COLO668 (cell line): ENCODE data around the gene NEK7.
A peak's percentile ranks its signal among the peaks of the same experiment; 100 is the strongest.
"Not testable (repeated sequence)": the region's sequence is repeated elsewhere in the genome, so short reads cannot be mapped to it uniquely, and the experiment has no call there.

Experiments used
- DNase-seq: peaks from one replicate; lab custom pipeline; 2025; ENCODE audit not compliant: unreplicated experiment; lab: John Stamatoyannopoulos, UW

The NEK7 gene

GRCh38 chr1:198169672-198170071 lies 12.9 kb downstream of the NEK7 start:
- no peak for DNase-seq

GRCh38 chr1:198171667-198172540 lies 15.1 kb downstream of the NEK7 start:
- DNase-seq: no peak

DNA sequence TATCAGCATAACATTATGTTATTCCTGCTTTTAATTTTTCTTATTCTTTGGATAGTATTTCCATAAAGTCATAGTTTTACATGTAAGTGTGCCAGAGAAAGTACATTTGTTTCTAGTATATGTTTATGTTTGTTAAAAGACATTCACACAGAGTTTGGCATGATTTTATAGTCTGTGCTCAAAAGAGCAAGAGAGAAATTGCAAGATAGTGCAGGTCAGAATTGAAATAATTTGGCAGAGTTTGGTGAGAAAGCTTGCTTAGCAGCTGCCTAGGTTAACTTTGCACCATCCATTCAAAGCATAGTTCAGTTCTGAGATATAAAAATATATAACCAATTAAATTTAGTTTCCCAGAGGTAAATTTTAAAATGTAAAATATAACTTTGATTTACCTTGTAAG lies 17.0 kb downstream of the NEK7 start:
- DNase-seq: no peak

- DNase-seq: no peak
Observed at GRCh38 chr1:198174297-198174696, 17.5 kb downstream of the NEK7 start.

- DNase-seq: no peak
Observed at GRCh38 chr1:198175423-198176170, 18.8 kb downstream of the NEK7 start.

GRCh38 chr1:198176179-198176578 lies 19.4 kb downstream of the NEK7 start:
- no peak for DNase-seq

GRCh38 chr1:198177546-198177945 lies 20.7 kb downstream of the NEK7 start:
- DNase-seq: no peak

GRCh38 chr1:198178615-198179014 lies 21.8 kb downstream of the NEK7 start:
- DNase-seq: no peak

- no peak for DNase-seq
Observed at GRCh38 chr1:198179556-198179981, 22.8 kb downstream of the NEK7 start.

DNA sequence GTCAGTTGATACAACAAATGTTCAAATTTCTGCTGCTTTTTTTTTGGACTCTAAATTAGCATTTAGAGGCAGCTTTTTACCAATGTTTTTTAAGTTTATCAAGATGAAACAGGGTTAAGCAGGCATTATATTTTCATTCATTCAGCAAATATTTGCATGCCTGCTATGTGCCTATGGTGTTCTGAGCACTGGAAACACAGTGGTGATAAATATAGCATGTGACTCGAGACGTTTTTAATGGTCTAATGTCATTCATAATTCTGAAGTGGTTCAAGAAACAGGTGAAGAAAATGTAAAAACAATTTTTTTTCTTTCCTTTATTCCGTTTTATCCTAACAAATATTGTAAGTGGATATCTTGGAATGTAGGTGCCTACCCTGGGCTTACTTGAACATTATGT lies 26.8 kb downstream of the NEK7 start:
- no peak for DNase-seq

- DNase-seq: no peak
Observed at GRCh38 chr1:198184516-198184915, 27.7 kb downstream of the NEK7 start.

DNA sequence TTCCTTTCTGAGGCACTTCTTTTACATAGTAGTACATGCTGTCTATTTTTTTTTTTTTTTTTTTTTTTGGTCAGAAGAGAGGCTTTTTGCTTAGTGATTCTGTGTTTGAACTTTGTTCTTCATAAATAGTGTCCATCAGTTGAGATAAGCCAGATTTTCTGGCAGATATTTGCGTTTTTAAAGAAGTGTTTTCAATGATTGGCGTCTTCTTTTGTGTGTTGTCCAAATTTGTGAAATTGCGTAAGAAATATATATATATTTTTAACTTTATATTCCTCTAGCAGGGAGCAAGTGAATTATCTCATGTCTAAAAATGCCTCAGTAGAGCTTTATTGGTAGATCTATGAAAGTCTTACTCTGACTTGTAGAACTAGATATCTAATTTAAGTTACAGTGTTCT lies 28.3 kb downstream of the NEK7 start:
- DNase-seq: no peak

DNA sequence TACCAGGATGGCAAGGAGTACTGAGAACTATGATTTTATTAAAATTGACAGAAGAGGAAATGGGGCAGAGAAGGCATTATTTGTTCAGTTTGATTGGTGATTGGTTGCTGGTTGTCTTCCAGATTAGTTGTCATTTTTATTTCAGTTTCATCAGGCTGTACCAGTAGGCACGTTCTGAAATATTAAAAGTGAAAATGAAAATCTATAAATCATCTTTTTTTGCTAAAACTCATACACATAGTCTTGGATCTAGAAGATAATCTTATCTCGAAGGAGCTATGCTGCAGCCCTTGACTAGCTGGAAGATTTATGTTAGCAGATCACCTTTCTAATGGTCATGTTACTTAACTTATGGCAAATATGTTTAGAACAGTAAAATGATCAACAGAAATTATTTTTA lies 29.0 kb downstream of the NEK7 start:
- DNase-seq: no peak

DNA sequence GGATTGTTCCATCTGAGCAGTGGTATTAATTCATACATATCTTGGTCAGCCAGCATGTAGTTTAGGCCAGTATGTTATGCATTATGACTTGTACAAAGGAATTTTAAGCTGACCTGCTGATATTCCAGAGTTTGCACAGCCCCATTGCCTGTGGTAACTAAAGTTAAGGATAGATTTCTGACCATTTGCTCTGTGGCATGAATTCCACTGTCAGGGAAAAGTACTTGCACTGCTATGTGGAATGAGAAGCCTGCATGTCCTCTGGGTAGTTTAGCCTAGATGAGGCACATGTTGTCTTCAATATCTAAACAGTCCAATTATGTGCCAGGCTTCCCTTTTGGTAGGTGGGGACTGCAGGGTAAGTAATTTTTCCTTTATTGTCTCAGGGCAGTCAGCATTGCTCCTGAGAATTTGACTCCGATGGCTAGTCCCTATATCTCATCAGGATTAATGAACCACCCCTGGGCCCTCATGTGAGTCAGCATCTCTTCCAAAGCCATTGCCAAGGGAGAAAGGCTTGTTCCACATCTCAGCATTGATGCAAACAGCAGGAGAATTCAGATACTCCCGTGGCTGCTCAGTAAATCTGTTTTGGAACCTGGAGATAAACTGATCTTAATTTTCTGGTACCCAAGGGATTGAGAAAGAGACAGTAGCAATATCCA lies 30.2 kb downstream of the NEK7 start:
- no peak for DNase-seq

DNA sequence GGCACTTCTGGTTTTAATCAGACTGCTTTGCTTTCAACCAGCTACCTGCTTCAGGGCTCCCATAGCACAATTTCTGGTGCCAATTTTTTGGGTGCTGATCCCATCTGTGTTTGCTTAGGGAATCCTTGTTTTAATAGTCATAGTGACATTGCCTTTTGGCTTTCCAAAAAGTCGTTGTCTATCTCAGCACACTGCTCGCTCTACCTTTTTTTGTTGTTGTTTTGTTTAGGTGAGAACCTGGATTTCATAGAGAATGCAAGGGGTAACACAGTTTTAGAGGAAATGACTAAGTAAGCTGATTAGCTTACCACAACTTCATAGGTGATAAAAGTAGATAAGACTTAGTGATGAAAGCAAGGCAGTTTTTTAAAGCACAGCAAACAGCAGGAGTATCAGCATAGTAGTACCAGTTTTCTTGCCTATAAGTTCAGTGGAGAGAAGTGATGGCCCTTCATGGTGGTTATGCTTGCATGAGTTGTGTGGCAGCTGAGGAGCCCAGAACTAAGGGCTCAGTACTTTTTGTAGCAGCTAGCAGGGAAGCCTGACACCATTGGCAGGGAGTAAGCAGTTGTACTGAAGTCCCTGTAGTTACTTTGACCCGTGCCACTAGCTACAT lies 31.3 kb downstream of the NEK7 start:
- no peak for DNase-seq

GRCh38 chr1:198191117-198191516 lies 34.3 kb downstream of the NEK7 start:
- DNase-seq: no peak

DNA sequence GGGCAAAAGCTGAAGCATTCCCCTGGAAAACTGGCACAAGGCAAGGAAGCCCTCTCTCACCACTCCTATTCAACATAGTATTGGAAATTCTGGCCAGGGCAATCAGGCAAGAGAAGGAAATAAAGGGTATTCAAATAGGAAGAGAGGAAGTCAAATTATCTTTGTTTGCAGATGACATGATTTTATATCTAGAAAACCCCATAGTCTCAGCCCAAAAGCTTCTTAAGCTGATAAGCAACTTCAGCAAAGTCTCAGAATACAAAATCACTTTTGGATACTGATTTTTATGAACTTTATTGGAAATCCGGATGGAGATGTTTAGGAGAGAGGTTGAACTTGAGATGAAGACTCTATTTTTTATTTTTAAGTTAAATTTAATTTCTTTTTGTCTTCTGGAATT lies 37.1 kb downstream of the NEK7 start:
- DNase-seq: not testable (repeated sequence)

- DNase-seq: no peak
Observed at GRCh38 chr1:198196630-198197029, 39.8 kb downstream of the NEK7 start.

- DNase-seq: no peak
Observed at GRCh38 chr1:198197285-198197684, 40.5 kb downstream of the NEK7 start.

- DNase-seq: peak; percentile 58
Observed at GRCh38 chr1:198199105-198199504, 42.3 kb downstream of the NEK7 start.
